ENCODE results near the gene MSH5. TPM values are rescaled to one million over a fixed set of nuclear protein-coding genes. Genes with fewer than 3 reads are reported as not detected.

Gene MSH5
- total and polyA plus RNA-seq, 2 of the 13 experiments (the other 11 are each of a cell fraction or from before 2014, with no cell fraction given) = 10.2 to 38.7 TPM

GRCh38 chr6:31729979-31730630 is 9.7 kb upstream of the MSH5 start (continued):
- TF ChIP-seq ZNF343 (CRISPR knock-in tag; IDR thresholded peaks at IDR 0.05) (peak; percentile 9; the same call in 1 of the 2 replicates), PAXIP1 (CRISPR knock-in tag; conservative IDR thresholded peaks at IDR 0.05) (peak; percentile 2; the same call in 1 of the 2 replicates), ZNF607 (CRISPR knock-in tag; IDR thresholded peaks at IDR 0.05; ENCODE audit: borderline replicate concordance) (peak; percentile 95), ZSCAN29 (CRISPR knock-in tag; conservative IDR thresholded peaks at IDR 0.05) (peak; percentile 86), ZFX (CRISPR knock-in tag; IDR thresholded peaks at IDR 0.05; ENCODE audit: low read depth) (peak; percentile 28), TOPORS (CRISPR knock-in tag; IDR thresholded peaks at IDR 0.05) (peak; percentile 92), ZNF180 (CRISPR knock-in tag; IDR thresholded peaks at IDR 0.05; ENCODE audit: borderline replicate concordance, low read depth) (peak; percentile 62; the same call in 1 of the 2 replicates), ZNF260 (CRISPR knock-in tag; IDR thresholded peaks at IDR 0.05; ENCODE audit: borderline replicate concordance, low read depth) (0 out of 2 replicates have a peak, but pooled peaks have one; percentile 67), RBM39 (IDR thresholded peaks at IDR 0.05; ENCODE audit: low read depth, low read length, poor library complexity, severe bottlenecking) (peak; percentile 93), ZUFSP (CRISPR knock-in tag; IDR thresholded peaks at IDR 0.05; ENCODE audit: borderline replicate concordance) (no peak), ZC3H13 (CRISPR knock-in tag; IDR thresholded peaks at IDR 0.05) (peak; percentile 99), ZSCAN9 (CRISPR knock-in tag; IDR thresholded peaks at IDR 0.05; ENCODE audit: borderline replicate concordance) (0 out of 2 replicates have a peak, but pooled peaks have one; percentile 33), ZHX1 (CRISPR knock-in tag; IDR thresholded peaks at IDR 0.05; ENCODE audit: low read depth) (peak; percentile 64; the same call in 1 of the 2 replicates), ZNF274 (CRISPR knock-in tag; IDR thresholded peaks at IDR 0.05) (peak; percentile 69), YEATS4 (CRISPR knock-in tag; IDR thresholded peaks at IDR 0.05; ENCODE audit: borderline replicate concordance) (0 out of 2 replicates have a peak, but pooled peaks have one; percentile 2), ZNF280B (CRISPR knock-in tag; IDR thresholded peaks at IDR 0.05; ENCODE audit: borderline replicate concordance) (peak; percentile 24; the same call in 1 of the 2 replicates), U2AF1 (optimal IDR thresholded peaks at IDR 0.05; ENCODE audit: low read depth, low read length) (peak; percentile 91), ZNF773 (CRISPR knock-in tag; IDR thresholded peaks at IDR 0.05; ENCODE audit: borderline replicate concordance) (no peak), CC2D1A (CRISPR knock-in tag; IDR thresholded peaks at IDR 0.05) (no peak)

Data from HepG2 (cell line).